Measurements from ENCODE around the gene RHOH.
A peak's percentile ranks its signal among the peaks of the same experiment; 100 is the strongest.

RHOH gene

GRCh38 chr4:40204507-40205258 is 7.9 kb downstream of the RHOH start:
- Histone ChIP-seq H3F3A (ENCODE audit: control insufficient read depth, insufficient read depth) (peaks cover 42% of the 10 kb centered on the region), H3K4me2 (ENCODE audit: low read length) (peak overlapping the region; percentile 99), H3K27ac (ENCODE audit: low read depth, low read length) (peak overlapping the region; percentile 100), H4K20me1 (ENCODE audit: control insufficient read depth, insufficient read depth, low read depth, low read length) (peaks cover 29% of the 10 kb centered on the region), H3K9me3 (ENCODE audit: control insufficient read depth, insufficient read depth, low read length) (no peaks in the 10 kb centered on the region), H3K36me3 (ENCODE audit: control insufficient read depth, low read length) (peaks cover 92% of the 10 kb centered on the region), H3K9me2 (replicated peaks; ENCODE audit: control insufficient read depth, low read length) (no peaks in the 10 kb centered on the region), H3K4me3 (ENCODE audit: low read length) (peak overlapping the region; percentile 90), H3K79me2 (ENCODE audit: control insufficient read depth, low read length) (peaks cover 100% of the 10 kb centered on the region), H3K27me3 (ENCODE audit: control insufficient read depth, low read length) (no peaks in the 10 kb centered on the region), H3K4me1 (ENCODE audit: control insufficient read depth, low read length) (peaks cover 76% of the 10 kb centered on the region)
- TF ChIP-seq EZH2phosphoT487 (IDR thresholded peaks at IDR 0.05; ENCODE audit: borderline replicate concordance, low read length), result no peak
- TF ChIP-seq, protein P1, sequence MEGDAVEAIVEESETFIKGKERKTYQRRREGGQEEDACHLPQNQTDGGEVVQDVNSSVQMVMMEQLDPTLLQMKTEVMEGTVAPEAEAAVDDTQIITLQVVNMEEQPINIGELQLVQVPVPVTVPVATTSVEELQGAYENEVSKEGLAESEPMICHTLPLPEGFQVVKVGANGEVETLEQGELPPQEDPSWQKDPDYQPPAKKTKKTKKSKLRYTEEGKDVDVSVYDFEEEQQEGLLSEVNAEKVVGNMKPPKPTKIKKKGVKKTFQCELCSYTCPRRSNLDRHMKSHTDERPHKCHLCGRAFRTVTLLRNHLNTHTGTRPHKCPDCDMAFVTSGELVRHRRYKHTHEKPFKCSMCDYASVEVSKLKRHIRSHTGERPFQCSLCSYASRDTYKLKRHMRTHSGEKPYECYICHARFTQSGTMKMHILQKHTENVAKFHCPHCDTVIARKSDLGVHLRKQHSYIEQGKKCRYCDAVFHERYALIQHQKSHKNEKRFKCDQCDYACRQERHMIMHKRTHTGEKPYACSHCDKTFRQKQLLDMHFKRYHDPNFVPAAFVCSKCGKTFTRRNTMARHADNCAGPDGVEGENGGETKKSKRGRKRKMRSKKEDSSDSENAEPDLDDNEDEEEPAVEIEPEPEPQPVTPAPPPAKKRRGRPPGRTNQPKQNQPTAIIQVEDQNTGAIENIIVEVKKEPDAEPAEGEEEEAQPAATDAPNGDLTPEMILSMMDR (IDR thresholded peaks at IDR 0.05; ENCODE audit: low read depth, low read length, poor library complexity, severe bottlenecking), result no peak

- Histone ChIP-seq H4K20me1 (ENCODE audit: control insufficient read depth, insufficient read depth, low read depth, low read length) (peaks cover 36% of the 10 kb centered on the region), H3K4me3 (ENCODE audit: low read length) (peak overlapping the region; percentile 90), H3K4me2 (ENCODE audit: low read length) (peak overlapping the region; percentile 99), H3K27me3 (ENCODE audit: control insufficient read depth, low read length) (no peaks in the 10 kb centered on the region), H3K4me1 (ENCODE audit: control insufficient read depth, low read length) (peaks cover 85% of the 10 kb centered on the region), H3K79me2 (ENCODE audit: control insufficient read depth, low read length) (peaks cover 100% of the 10 kb centered on the region), H3K36me3 (ENCODE audit: control insufficient read depth, low read length) (peaks cover 92% of the 10 kb centered on the region), H3F3A (ENCODE audit: control insufficient read depth, insufficient read depth) (peaks cover 33% of the 10 kb centered on the region), H3K9me3 (ENCODE audit: control insufficient read depth, insufficient read depth, low read length) (no peaks in the 10 kb centered on the region), H3K9me2 (replicated peaks; ENCODE audit: control insufficient read depth, low read length) (no peaks in the 10 kb centered on the region), H3K27ac (ENCODE audit: low read depth, low read length) (peak overlapping the region; percentile 100)
- TF ChIP-seq EZH2phosphoT487 (IDR thresholded peaks at IDR 0.05; ENCODE audit: borderline replicate concordance, low read length), result no peak
These were observed 8.7 kb downstream of the RHOH start for GRCh38 chr4:40205259-40206198.

- Histone ChIP-seq H3F3A (ENCODE audit: control insufficient read depth, insufficient read depth) (peaks cover 24% of the 10 kb centered on the region), H3K9me2 (replicated peaks; ENCODE audit: control insufficient read depth, low read length) (no peaks in the 10 kb centered on the region), H4K20me1 (ENCODE audit: control insufficient read depth, insufficient read depth, low read depth, low read length) (peaks cover 34% of the 10 kb centered on the region), H3K4me3 (ENCODE audit: low read length) (peak overlapping the region; percentile 90), H3K27me3 (ENCODE audit: control insufficient read depth, low read length) (no peaks in the 10 kb centered on the region), H3K9me3 (ENCODE audit: control insufficient read depth, insufficient read depth, low read length) (no peaks in the 10 kb centered on the region), H3K4me1 (ENCODE audit: control insufficient read depth, low read length) (peaks cover 89% of the 10 kb centered on the region), H3K79me2 (ENCODE audit: control insufficient read depth, low read length) (peaks cover 100% of the 10 kb centered on the region), H3K27ac (ENCODE audit: low read depth, low read length) (peak overlapping the region; percentile 100), H3K4me2 (ENCODE audit: low read length) (peak overlapping the region; percentile 99), H3K36me3 (ENCODE audit: control insufficient read depth, low read length) (peaks cover 91% of the 10 kb centered on the region)
- no peak for TF ChIP-seq EZH2phosphoT487 (IDR thresholded peaks at IDR 0.05; ENCODE audit: borderline replicate concordance, low read length)
- TF ChIP-seq, protein P1 (IDR thresholded peaks at IDR 0.05; ENCODE audit: low read depth, low read length, poor library complexity, severe bottlenecking), result no peak
These were observed 9.6 kb downstream of the RHOH start for GRCh38 chr4:40206426-40206825.

Measured in DOHH2 (cell line).